Right atrium auricular region (tissue), 2 donors: ENCODE data around the gene TLE3. TPM values are rescaled to one million over a fixed set of nuclear protein-coding genes. Genes with fewer than 3 reads are reported as not detected.

Experiments used
- DNase-seq: peaks from one replicate; pipeline ENCODE4 v3.0.0-alpha.2; 2019; ENCODE audit warnings: low spot score
- H3K27ac ChIP-seq, 2 donors: fragments of 200-600 bp; sonication (generic); 1 replicate in 1 of 2; 2 replicates in 1 of 2; pipeline ENCODE4 v1.5.1; 2016 to 2019
- H3K27me3 ChIP-seq, 2 donors: fragments of 200-600 bp; sonication (generic); one replicate each; pipeline versions ENCODE4 v1.5.1 to v1.6.0; 2017 to 2019
- H3K36me3 ChIP-seq: fragments of 200-600 bp; sonication (generic); one replicate; pipeline ENCODE4 v1.5.1; 2016
- H3K4me1 ChIP-seq, 2 donors: fragments of 200-600 bp; sonication (generic); one replicate each; pipeline versions ENCODE4 v1.5.1 to v1.6.0; 2017 to 2019
- H3K4me3 ChIP-seq, 2 donors: fragments of 200-600 bp; sonication (generic); 1 replicate in 1 of 2; 2 replicates in 1 of 2; pipeline ENCODE4 v1.5.1; 2017 to 2019; ENCODE audit warnings: mild to moderate bottlenecking in 1 of 2, moderate library complexity in 1 of 2
- H3K9me3 ChIP-seq, 2 donors: fragments of 200-600 bp; sonication (generic); one replicate each; pipeline ENCODE4 v1.5.1; 2019
- total RNA-seq, 2 donors: library from RNA; depleted of rRNA; stranded (reverse); fragments of >200 nt; gene quantifications; one replicate each; pipeline ENCODE4 v1.1.0, GENCODE V29; 2016
- TF ChIP-seq, protein P1 (sequence below), 2 donors: fragments of 200-600 bp; sonication (generic); IDR thresholded peaks; one replicate each; pipeline ENCODE4 v1.5.1; 2019; ENCODE audit warnings: antibody characterized with exemption in 2 of 2

Gene TLE3
- total RNA-seq, 2 donors from 2014 or later: 23.3 to 61.7 TPM

DNA sequence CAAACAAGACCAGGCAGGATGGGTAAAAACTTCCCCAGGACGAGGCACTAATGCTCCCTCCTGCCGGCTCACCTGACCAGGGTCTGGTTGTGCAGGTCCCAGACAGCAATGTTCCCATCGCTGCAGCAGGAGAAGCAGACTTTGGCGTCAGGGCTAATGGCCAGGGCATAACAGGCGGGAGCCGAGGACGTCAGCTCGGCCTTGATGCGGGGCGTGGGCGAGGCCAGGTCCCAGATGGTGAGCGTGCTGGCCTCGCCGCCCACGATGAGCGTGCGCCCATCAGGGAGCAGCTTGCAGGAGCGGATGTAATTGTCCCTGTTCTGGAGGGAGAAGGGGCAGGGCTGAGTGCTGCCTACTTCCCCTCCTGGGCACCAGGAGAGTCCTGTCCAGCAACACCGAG lies 43.4 kb downstream of the TLE3 start:
- TF ChIP-seq, protein P1, sequence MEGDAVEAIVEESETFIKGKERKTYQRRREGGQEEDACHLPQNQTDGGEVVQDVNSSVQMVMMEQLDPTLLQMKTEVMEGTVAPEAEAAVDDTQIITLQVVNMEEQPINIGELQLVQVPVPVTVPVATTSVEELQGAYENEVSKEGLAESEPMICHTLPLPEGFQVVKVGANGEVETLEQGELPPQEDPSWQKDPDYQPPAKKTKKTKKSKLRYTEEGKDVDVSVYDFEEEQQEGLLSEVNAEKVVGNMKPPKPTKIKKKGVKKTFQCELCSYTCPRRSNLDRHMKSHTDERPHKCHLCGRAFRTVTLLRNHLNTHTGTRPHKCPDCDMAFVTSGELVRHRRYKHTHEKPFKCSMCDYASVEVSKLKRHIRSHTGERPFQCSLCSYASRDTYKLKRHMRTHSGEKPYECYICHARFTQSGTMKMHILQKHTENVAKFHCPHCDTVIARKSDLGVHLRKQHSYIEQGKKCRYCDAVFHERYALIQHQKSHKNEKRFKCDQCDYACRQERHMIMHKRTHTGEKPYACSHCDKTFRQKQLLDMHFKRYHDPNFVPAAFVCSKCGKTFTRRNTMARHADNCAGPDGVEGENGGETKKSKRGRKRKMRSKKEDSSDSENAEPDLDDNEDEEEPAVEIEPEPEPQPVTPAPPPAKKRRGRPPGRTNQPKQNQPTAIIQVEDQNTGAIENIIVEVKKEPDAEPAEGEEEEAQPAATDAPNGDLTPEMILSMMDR (IDR thresholded peaks at IDR 0.05): no peak
- Histone ChIP-seq H3K9me3 (no peaks in the 10 kb centered on the region), H3K4me1 (no peaks in the 10 kb centered on the region), H3K27ac (no peak overlapping the region), H3K27me3 (no peaks in the 10 kb centered on the region), H3K4me3 (no peak overlapping the region), H3K36me3 (peaks cover 100% of the 10 kb centered on the region)
- no peak for DNase-seq

GRCh38 chr15:70053716-70054229 lies 43.9 kb downstream of the TLE3 start:
- Histone ChIP-seq H3K27me3 (no peaks in the 10 kb centered on the region), H3K4me1 (no peaks in the 10 kb centered on the region), H3K36me3 (peaks cover 94% of the 10 kb centered on the region), H3K9me3 (no peaks in the 10 kb centered on the region), H3K27ac (no peak overlapping the region), H3K4me3 (no peak overlapping the region)
- no peak for DNase-seq
- TF ChIP-seq, protein P1 (IDR thresholded peaks at IDR 0.05): no peak

DNA sequence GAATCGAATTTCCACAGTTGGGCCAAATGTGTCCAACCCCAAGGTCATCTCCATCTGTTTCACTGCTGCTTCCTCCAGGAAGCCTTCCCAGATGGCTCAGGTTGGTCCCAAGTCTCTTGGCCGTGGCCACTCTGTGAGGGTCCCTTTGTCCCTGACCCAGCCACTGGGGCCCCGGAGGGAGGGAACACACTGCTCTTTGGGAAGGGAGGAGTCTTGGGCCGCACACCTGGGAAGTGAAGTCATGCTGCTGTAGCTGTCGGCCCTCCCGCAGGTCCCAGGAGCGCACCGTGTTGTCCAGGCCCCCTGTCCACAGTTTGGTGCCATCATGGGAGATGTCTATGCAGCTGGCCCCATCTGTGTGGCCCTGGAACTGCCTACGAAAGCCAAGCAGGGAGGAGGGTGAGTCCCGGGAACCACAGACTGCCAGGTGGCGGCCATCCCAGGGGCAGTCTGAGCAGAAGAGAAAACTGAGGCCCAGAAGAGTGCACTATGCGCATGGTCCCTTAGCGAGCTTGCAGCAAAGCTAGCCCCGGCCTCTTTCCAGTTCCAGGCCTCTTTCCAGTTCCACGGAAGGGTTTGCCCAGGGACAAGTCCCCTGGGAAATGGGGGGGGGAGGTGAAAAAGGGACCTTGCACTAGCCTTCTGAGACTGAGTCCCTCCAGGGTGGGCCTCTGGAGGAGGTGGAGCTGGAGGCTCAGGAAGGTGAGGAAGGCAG lies 44.6 kb downstream of the TLE3 start:
- H3K36me3 ChIP-seq: peaks cover 88% of the 10 kb centered on the region
- no peak for DNase-seq
- TF ChIP-seq, protein P1 (IDR thresholded peaks at IDR 0.05): no peak

DNA sequence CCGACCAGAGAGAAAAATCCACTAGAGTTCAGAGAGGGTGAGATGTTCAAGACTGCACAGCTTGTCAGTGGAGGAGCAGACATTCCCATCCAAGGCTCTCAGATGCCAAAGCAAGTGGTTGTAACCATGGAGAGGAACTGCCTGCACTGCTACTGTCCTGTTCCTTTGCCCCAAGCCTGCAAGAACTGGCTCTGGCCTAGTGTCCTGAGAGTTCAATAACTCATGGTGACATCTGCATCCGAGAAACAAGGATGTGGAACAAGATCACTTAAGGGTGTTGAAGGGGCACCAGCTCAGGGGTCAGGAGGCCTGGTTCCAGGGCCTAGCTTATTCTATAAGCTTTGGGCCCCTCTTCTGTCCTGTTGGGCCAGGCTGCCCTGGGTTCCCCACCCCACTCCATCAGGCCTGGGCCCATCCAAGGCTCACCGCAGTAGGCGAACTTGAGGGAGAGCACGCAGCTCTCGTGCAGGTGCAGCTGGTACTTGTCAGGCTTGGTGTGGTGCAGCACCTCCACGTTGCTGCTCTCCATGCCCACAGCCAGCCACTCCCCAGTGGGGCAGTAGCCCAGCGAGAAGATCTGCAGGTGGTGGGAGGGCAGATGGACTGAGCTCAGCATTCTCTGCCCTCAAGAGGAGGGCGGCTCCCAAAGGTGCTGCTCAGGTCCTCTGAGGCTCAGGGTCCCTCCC lies 45.6 kb downstream of the TLE3 start:
- Histone ChIP-seq H3K9me3 (no peaks in the 10 kb centered on the region), H3K27ac (no peak overlapping the region), H3K4me1 (no peaks in the 10 kb centered on the region), H3K4me3 (no peak overlapping the region), H3K27me3 (no peaks in the 10 kb centered on the region), H3K36me3 (peaks cover 77% of the 10 kb centered on the region)
- TF ChIP-seq, protein P1 (IDR thresholded peaks at IDR 0.05): no peak
- DNase-seq: no peak

More for the DNA sequence above, 44.6 kb downstream of the TLE3 start:
- no peak overlapping the region for H3K27ac ChIP-seq
- H3K9me3 ChIP-seq: no peaks in the 10 kb centered on the region
- H3K4me1 ChIP-seq: no peaks in the 10 kb centered on the region
- no peak overlapping the region for H3K4me3 ChIP-seq
- no peaks in the 10 kb centered on the region for H3K27me3 ChIP-seq

DNA sequence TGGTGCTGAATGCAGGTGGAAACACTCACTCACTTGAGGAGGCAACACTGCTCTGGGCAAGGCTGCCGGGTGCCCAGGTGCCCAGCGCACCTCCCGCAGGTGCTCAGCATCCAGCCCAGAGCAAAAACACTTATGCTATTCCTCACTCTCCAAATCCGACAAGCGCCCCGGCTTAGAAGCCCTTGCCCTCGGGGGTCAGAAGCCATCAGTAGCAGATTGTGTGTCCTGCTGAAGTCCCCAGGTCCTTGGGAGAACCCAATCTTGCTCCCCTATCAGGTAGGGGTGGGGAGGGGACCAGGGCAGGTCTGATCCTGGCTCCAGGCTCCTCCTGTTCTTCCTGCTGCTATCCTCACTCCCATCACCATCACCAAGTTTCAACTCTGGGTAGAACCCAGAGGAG lies 46.7 kb downstream of the TLE3 start:
- H3K9me3 ChIP-seq: no peaks in the 10 kb centered on the region
- H3K4me1 ChIP-seq: no peaks in the 10 kb centered on the region
- H3K27me3 ChIP-seq: no peaks in the 10 kb centered on the region
- TF ChIP-seq, protein P1 (IDR thresholded peaks at IDR 0.05): no peak
- peaks cover 66% of the 10 kb centered on the region for H3K36me3 ChIP-seq
- H3K4me3 ChIP-seq: no peak overlapping the region
- no peak for DNase-seq
- H3K27ac ChIP-seq: no peak overlapping the region
